Measurements from ENCODE around the gene LRFN5.
"Not testable (repeated sequence)": the region's sequence is repeated elsewhere in the genome, so short reads cannot be mapped to it uniquely, and the experiment has no call there.

The LRFN5 gene

GRCh38 chr14:41642367-41642766 lies 35.7 kb downstream of the LRFN5 start:
- Histone ChIP-seq H3K4me3 (ENCODE audit: low read depth in 1 of 2, low read length in 2 of 2) (no peak overlapping the region), H3K27me3 (ENCODE audit: low read depth, low read length) (no peaks in the 10 kb centered on the region), H3K9me3 (ENCODE audit: control insufficient read depth in 1 of 2, low read length in 2 of 2) (no peaks in the 10 kb centered on the region), H3K36me3 (ENCODE audit: control insufficient read depth in 1 of 2, insufficient read depth in 2 of 2, low read length in 2 of 2) (no peaks in the 10 kb centered on the region), H3K27ac (ENCODE audit: low read length) (no peak overlapping the region), H3K4me1 (ENCODE audit: control insufficient read depth in 1 of 2, insufficient read depth in 2 of 2, low read length in 2 of 2) (no peaks in the 10 kb centered on the region)

GRCh38 chr14:41642789-41643188 lies 36.1 kb downstream of the LRFN5 start:
- H3K4me3 ChIP-seq (ENCODE audit: low read depth in 1 of 2, low read length in 2 of 2): no peak overlapping the region
- H3K36me3 ChIP-seq (ENCODE audit: control insufficient read depth in 1 of 2, insufficient read depth in 2 of 2, low read length in 2 of 2): no peaks in the 10 kb centered on the region
- no peaks in the 10 kb centered on the region for H3K9me3 ChIP-seq (ENCODE audit: control insufficient read depth in 1 of 2, low read length in 2 of 2)
- H3K4me1 ChIP-seq (ENCODE audit: control insufficient read depth in 1 of 2, insufficient read depth in 2 of 2, low read length in 2 of 2): no peaks in the 10 kb centered on the region
- no peak overlapping the region for H3K27ac ChIP-seq (ENCODE audit: low read length)
- no peaks in the 10 kb centered on the region for H3K27me3 ChIP-seq (ENCODE audit: low read depth, low read length)

GRCh38 chr14:41644606-41645005 lies 37.9 kb downstream of the LRFN5 start:
- no peaks in the 10 kb centered on the region for H3K36me3 ChIP-seq (ENCODE audit: control insufficient read depth in 1 of 2, insufficient read depth in 2 of 2, low read length in 2 of 2)
- H3K4me1 ChIP-seq (ENCODE audit: control insufficient read depth in 1 of 2, insufficient read depth in 2 of 2, low read length in 2 of 2): no peaks in the 10 kb centered on the region
- no peak overlapping the region for H3K27ac ChIP-seq (ENCODE audit: low read length)
- H3K9me3 ChIP-seq (ENCODE audit: control insufficient read depth in 1 of 2, low read length in 2 of 2): no peaks in the 10 kb centered on the region
- no peak overlapping the region for H3K4me3 ChIP-seq (ENCODE audit: low read depth in 1 of 2, low read length in 2 of 2)
- H3K27me3 ChIP-seq (ENCODE audit: low read depth, low read length): no peaks in the 10 kb centered on the region

- Histone ChIP-seq H3K9me3 (ENCODE audit: control insufficient read depth in 1 of 2, low read length in 2 of 2) (no peaks in the 10 kb centered on the region), H3K4me1 (ENCODE audit: control insufficient read depth in 1 of 2, insufficient read depth in 2 of 2, low read length in 2 of 2) (no peaks in the 10 kb centered on the region), H3K27me3 (ENCODE audit: low read depth, low read length) (no peaks in the 10 kb centered on the region), H3K27ac (ENCODE audit: low read length) (no peak overlapping the region), H3K36me3 (ENCODE audit: control insufficient read depth in 1 of 2, insufficient read depth in 2 of 2, low read length in 2 of 2) (no peaks in the 10 kb centered on the region), H3K4me3 (ENCODE audit: low read depth in 1 of 2, low read length in 2 of 2) (no peak overlapping the region)
Observed at GRCh38 chr14:41650802-41651201, 44.1 kb downstream of the LRFN5 start.

- no peaks in the 10 kb centered on the region for H3K4me1 ChIP-seq (ENCODE audit: control insufficient read depth in 1 of 2, insufficient read depth in 2 of 2, low read length in 2 of 2)
- no peak overlapping the region for H3K27ac ChIP-seq (ENCODE audit: low read length)
- no peaks in the 10 kb centered on the region for H3K27me3 ChIP-seq (ENCODE audit: low read depth, low read length)
- no peak overlapping the region for H3K4me3 ChIP-seq (ENCODE audit: low read depth in 1 of 2, low read length in 2 of 2)
- H3K36me3 ChIP-seq (ENCODE audit: control insufficient read depth in 1 of 2, insufficient read depth in 2 of 2, low read length in 2 of 2): no peaks in the 10 kb centered on the region
- H3K9me3 ChIP-seq (ENCODE audit: control insufficient read depth in 1 of 2, low read length in 2 of 2): no peaks in the 10 kb centered on the region
Observed at GRCh38 chr14:41654196-41654595, 47.5 kb downstream of the LRFN5 start.

- Histone ChIP-seq H3K4me3 (ENCODE audit: low read depth in 1 of 2, low read length in 2 of 2) (no peak overlapping the region), H3K36me3 (ENCODE audit: control insufficient read depth in 1 of 2, insufficient read depth in 2 of 2, low read length in 2 of 2) (no peaks in the 10 kb centered on the region), H3K27me3 (ENCODE audit: low read depth, low read length) (no peaks in the 10 kb centered on the region), H3K27ac (ENCODE audit: low read length) (no peak overlapping the region), H3K9me3 (ENCODE audit: control insufficient read depth in 1 of 2, low read length in 2 of 2) (no peaks in the 10 kb centered on the region), H3K4me1 (ENCODE audit: control insufficient read depth in 1 of 2, insufficient read depth in 2 of 2, low read length in 2 of 2) (no peaks in the 10 kb centered on the region)
Observed at GRCh38 chr14:41662780-41663472, 56.2 kb downstream of the LRFN5 start.

GRCh38 chr14:41663473-41663850 lies 56.8 kb downstream of the LRFN5 start:
- no peaks in the 10 kb centered on the region for H3K36me3 ChIP-seq (ENCODE audit: control insufficient read depth in 1 of 2, insufficient read depth in 2 of 2, low read length in 2 of 2)
- no peak overlapping the region for H3K4me3 ChIP-seq (ENCODE audit: low read depth in 1 of 2, low read length in 2 of 2)
- no peaks in the 10 kb centered on the region for H3K27me3 ChIP-seq (ENCODE audit: low read depth, low read length)
- no peak overlapping the region for H3K27ac ChIP-seq (ENCODE audit: low read length)
- H3K4me1 ChIP-seq (ENCODE audit: control insufficient read depth in 1 of 2, insufficient read depth in 2 of 2, low read length in 2 of 2): no peaks in the 10 kb centered on the region
- no peaks in the 10 kb centered on the region for H3K9me3 ChIP-seq (ENCODE audit: control insufficient read depth in 1 of 2, low read length in 2 of 2)

- Histone ChIP-seq H3K27ac (ENCODE audit: low read length) (no peak overlapping the region), H3K4me3 (ENCODE audit: low read depth in 1 of 2, low read length in 2 of 2) (no peak overlapping the region), H3K4me1 (ENCODE audit: control insufficient read depth in 1 of 2, insufficient read depth in 2 of 2, low read length in 2 of 2) (no peaks in the 10 kb centered on the region), H3K36me3 (ENCODE audit: control insufficient read depth in 1 of 2, insufficient read depth in 2 of 2, low read length in 2 of 2) (no peaks in the 10 kb centered on the region), H3K27me3 (ENCODE audit: low read depth, low read length) (no peaks in the 10 kb centered on the region), H3K9me3 (ENCODE audit: control insufficient read depth in 1 of 2, low read length in 2 of 2) (no peaks in the 10 kb centered on the region)
Observed at GRCh38 chr14:41666301-41666700, 59.6 kb downstream of the LRFN5 start.

- no peak overlapping the region for H3K27ac ChIP-seq (ENCODE audit: low read length)
- no peaks in the 10 kb centered on the region for H3K4me1 ChIP-seq (ENCODE audit: control insufficient read depth in 1 of 2, insufficient read depth in 2 of 2, low read length in 2 of 2)
- no peaks in the 10 kb centered on the region for H3K27me3 ChIP-seq (ENCODE audit: low read depth, low read length)
- no peaks in the 10 kb centered on the region for H3K9me3 ChIP-seq (ENCODE audit: control insufficient read depth in 1 of 2, low read length in 2 of 2)
- H3K36me3 ChIP-seq (ENCODE audit: control insufficient read depth in 1 of 2, insufficient read depth in 2 of 2, low read length in 2 of 2): no peaks in the 10 kb centered on the region
- no peak overlapping the region for H3K4me3 ChIP-seq (ENCODE audit: low read depth in 1 of 2, low read length in 2 of 2)
Observed at GRCh38 chr14:41668356-41668755, 61.7 kb downstream of the LRFN5 start.

GRCh38 chr14:41673601-41674000 lies 66.9 kb downstream of the LRFN5 start:
- not testable (repeated sequence) for H3K9me3 ChIP-seq (ENCODE audit: control insufficient read depth in 1 of 2, low read length in 2 of 2); H3K27me3 ChIP-seq (ENCODE audit: low read depth, low read length); H3K27ac ChIP-seq (ENCODE audit: low read length); H3K4me1 ChIP-seq (ENCODE audit: control insufficient read depth in 1 of 2, insufficient read depth in 2 of 2, low read length in 2 of 2); H3K36me3 ChIP-seq (ENCODE audit: control insufficient read depth in 1 of 2, insufficient read depth in 2 of 2, low read length in 2 of 2); H3K4me3 ChIP-seq (ENCODE audit: low read depth in 1 of 2, low read length in 2 of 2)

GRCh38 chr14:41674511-41674971 lies 67.9 kb downstream of the LRFN5 start:
- H3K4me3 ChIP-seq (ENCODE audit: low read depth in 1 of 2, low read length in 2 of 2); H3K4me1 ChIP-seq (ENCODE audit: control insufficient read depth in 1 of 2, insufficient read depth in 2 of 2, low read length in 2 of 2); H3K9me3 ChIP-seq (ENCODE audit: control insufficient read depth in 1 of 2, low read length in 2 of 2); H3K36me3 ChIP-seq (ENCODE audit: control insufficient read depth in 1 of 2, insufficient read depth in 2 of 2, low read length in 2 of 2); H3K27me3 ChIP-seq (ENCODE audit: low read depth, low read length); H3K27ac ChIP-seq (ENCODE audit: low read length): not testable (repeated sequence)

GRCh38 chr14:41699486-41699885 lies 92.8 kb downstream of the LRFN5 start:
- Histone ChIP-seq H3K27ac (ENCODE audit: low read length) (no peak overlapping the region), H3K4me1 (ENCODE audit: control insufficient read depth in 1 of 2, insufficient read depth in 2 of 2, low read length in 2 of 2) (no peaks in the 10 kb centered on the region)

More at GRCh38 chr14:41699486-41699885, 92.8 kb downstream of the LRFN5 start:
- no peaks in the 10 kb centered on the region for H3K36me3 ChIP-seq (ENCODE audit: control insufficient read depth in 1 of 2, insufficient read depth in 2 of 2, low read length in 2 of 2)
- H3K4me3 ChIP-seq (ENCODE audit: low read depth in 1 of 2, low read length in 2 of 2): no peak overlapping the region
- H3K27me3 ChIP-seq (ENCODE audit: low read depth, low read length): no peaks in the 10 kb centered on the region
- no peaks in the 10 kb centered on the region for H3K9me3 ChIP-seq (ENCODE audit: control insufficient read depth in 1 of 2, low read length in 2 of 2)

Data from muscle layer of duodenum (tissue), 2 donors.